Liver (tissue), 3 donors: Measurements from ENCODE around the gene NFATC1.

Experiments used
- ATF3 ChIP-seq: IDR thresholded peaks from 2 replicates; pipeline ENCODE4 v1.6.1; 2016; ENCODE audit warnings: antibody characterized with exemption
- CTCF ChIP-seq: fragments of 150-350 bp; IDR thresholded peaks from 2 replicates; pipeline ENCODE4 v1.5.1; 2017; ENCODE audit warnings: improper control_type of control experiment, low read depth, low read length; ENCODE audit not compliant: missing input control
- EGR1 ChIP-seq, 2 donors: IDR thresholded peaks; 2 replicates each; pipeline ENCODE4 v1.6.1; 2016 to 2018; ENCODE audit warnings: antibody characterized with exemption in 2 of 2, low read depth in 2 of 2
- GABPA ChIP-seq, 2 donors: IDR thresholded peaks in 1 of 2; conservative IDR thresholded peaks in 1 of 2; 2 replicates each; pipeline ENCODE4 v1.6.1; 2016; ENCODE audit warnings: antibody characterized with exemption in 2 of 2, mild to moderate bottlenecking in 1 of 2, moderate library complexity in 1 of 2
- HNF4G ChIP-seq: IDR thresholded peaks from 2 replicates; pipeline ENCODE4 v1.6.1; 2016; ENCODE audit warnings: antibody characterized with exemption
- SP1 ChIP-seq: IDR thresholded peaks from 2 replicates; pipeline ENCODE4 v1.6.1; 2018; ENCODE audit warnings: antibody characterized with exemption, mild to moderate bottlenecking
- TAF1 ChIP-seq: conservative IDR thresholded peaks from 2 replicates; pipeline ENCODE4 v1.6.1; 2016; ENCODE audit warnings: antibody characterized with exemption, mild to moderate bottlenecking
- donor health status: healthy.
- donor health status: healthy.

- no peak for TF ChIP-seq ATF3
- TF ChIP-seq CTCF: no peak
- no peak for TF ChIP-seq HNF4G
- TF ChIP-seq TAF1: no peak
- no peak for TF ChIP-seq EGR1 (IDR thresholded peaks at IDR 0.05; ENCODE audit: low read depth in 2 of 2)
- no peak for TF ChIP-seq GABPA (IDR thresholded peaks at IDR 0.05 in 1 of 2, conservative IDR thresholded peaks at IDR 0.05 in 1 of 2)
- TF ChIP-seq SP1: no peak
Observed at GRCh38 chr18:79545736-79546171, 150.0 kb downstream of the NFATC1 start.
